ENCODE data around the gene NT5DC1. TPM values are rescaled to one million over a fixed set of nuclear protein-coding genes. Genes with fewer than 3 reads are reported as not detected.

The NT5DC1 gene
- total RNA-seq, 8 experiments from 2014 or later, result 6.0 to 27.8 (median 10.3) TPM

DNA sequence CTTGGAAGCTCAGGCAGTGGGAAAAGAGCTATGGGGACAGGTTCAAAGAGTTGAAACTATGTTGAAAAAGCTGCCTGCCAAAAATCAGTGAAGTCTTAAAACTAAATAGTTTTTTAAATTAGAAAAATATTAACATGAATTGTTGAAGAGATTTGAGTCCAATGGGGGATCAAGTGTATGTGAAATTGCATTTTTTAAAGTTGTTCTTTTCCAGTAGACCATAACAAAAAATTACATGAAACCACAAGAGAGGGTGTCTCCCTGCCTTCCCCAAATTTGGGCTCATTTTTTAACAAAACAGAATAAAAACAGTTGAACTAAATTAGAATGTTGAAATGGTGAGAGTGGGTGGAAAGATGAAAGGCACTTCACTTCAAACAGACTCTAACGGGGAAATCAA lies 56.7 kb downstream of the NT5DC1 start:
- Histone ChIP-seq H3K4me1 (replicated peaks in 1 of 2) (no peaks in the 10 kb centered on the region), H3K4me3 (no peak overlapping the region), H3K27ac (no peak overlapping the region)
- ATAC-seq (replicated peaks in 6 of 8), result no peak
- WGBS, 10 experiments, result 50 to 100% (median 86%) methylated on average over 1 of the region's 1 CpG; no CpG with 5 or more reads in 2 of the 10 experiments
- in situ Hi-C loops (cut with MboI; ENCODE audit: low pct_unique_long_range_greater_than_20kb in 2 of 9, low sequenced_read_pairs in 9 of 9, unreplicated experiment in 9 of 9), result no loop called here

DNA sequence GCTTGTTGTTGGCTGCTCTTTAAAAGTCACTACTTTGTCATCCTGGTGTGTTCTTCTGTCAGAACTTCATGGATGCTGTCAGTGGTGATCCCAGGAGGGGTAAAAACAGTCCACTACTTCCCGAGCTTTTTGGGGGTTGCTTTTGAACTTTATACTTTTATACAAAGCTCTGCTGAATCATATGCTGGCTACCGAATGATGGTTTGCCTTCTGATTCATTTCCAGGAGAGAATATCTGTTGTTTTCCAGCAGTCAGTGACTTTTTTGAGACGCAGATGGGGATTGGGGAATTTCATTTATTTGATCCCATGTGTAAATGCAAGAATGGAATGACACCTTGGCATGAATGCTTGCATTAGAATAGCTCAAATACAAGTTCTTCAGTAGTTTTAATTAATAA lies 58.0 kb downstream of the NT5DC1 start:
- H3K27ac ChIP-seq, result no peak overlapping the region
- 19 to 88% (median 38%) methylated on average over 1 to 3 of the region's 3 CpGs; no CpG with 5 or more reads in 2 of the 10 experiments for WGBS, 10 experiments
- ATAC-seq (replicated peaks in 6 of 8), result no peak
- in situ Hi-C loops (cut with MboI; ENCODE audit: low pct_unique_long_range_greater_than_20kb in 2 of 9, low sequenced_read_pairs in 9 of 9, unreplicated experiment in 9 of 9), result no loop called here
- no peak overlapping the region for H3K4me3 ChIP-seq
- no peaks in the 10 kb centered on the region for H3K4me1 ChIP-seq (replicated peaks in 1 of 2)

DNA sequence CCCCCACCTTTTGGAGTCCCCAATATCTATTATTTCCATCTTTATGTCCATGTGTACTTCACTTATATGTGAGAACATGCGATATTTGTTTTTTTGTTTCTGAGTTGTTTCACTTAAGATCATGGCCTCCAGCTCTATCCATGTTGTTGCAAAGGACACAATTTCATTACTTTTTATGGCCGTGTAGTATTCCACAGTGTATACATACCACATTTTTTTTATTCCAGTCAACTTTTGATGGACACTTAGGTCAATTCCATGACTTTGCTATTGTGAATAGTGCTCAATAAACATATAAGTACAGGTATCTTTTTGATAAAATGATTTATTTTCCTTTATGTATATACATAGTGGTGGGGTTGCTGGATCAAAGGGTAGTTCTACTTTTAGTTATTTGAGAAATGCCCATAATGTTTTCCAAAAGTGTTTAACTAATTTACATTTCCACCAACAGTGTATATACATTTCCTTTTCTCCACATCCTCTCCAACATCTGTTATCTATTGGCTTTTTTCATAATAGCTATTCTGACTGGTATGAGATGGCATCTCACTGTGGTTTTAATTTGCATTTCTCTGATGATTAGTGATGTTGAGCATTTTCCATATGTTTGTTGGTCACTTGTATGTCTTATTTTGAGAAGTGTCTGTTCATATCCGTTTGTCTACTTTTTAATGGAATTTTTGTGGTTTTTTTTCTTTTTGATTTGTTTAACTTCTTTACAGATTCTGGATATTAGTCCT lies 59.3 kb downstream of the NT5DC1 start:
- H3K27ac ChIP-seq, result no peak overlapping the region
- ATAC-seq (replicated peaks in 6 of 8), result no peak
- WGBS, 10 experiments, result 62 to 100% (median 94%) methylated on average over 1 to 3 of the region's 3 CpGs
- no peaks in the 10 kb centered on the region for H3K4me1 ChIP-seq (replicated peaks in 1 of 2)
- in situ Hi-C loops (cut with MboI; ENCODE audit: low pct_unique_long_range_greater_than_20kb in 2 of 9, low sequenced_read_pairs in 9 of 9, unreplicated experiment in 9 of 9), result no loop called here
- H3K4me3 ChIP-seq, result no peak overlapping the region

DNA sequence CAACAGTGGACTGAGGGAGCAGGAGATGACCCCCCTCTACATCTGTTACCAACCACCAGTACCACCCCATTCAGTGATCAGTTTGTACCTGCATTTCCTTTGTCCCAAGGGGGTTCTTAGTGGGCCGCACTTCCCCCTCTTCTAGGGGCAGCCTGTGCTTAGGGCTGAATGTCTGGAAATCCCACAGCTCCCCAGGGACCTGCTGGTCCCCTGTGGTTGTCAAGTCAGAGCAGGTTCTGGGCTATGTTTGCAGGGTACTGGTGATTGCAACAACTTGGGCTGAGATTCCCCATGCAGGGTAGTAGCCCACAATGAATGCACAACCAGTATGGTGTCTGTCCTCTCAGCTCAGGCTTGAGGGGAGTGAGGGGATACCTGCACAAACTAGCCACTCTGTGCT lies 64.9 kb downstream of the NT5DC1 start:
- in situ Hi-C loops (cut with MboI; ENCODE audit: low pct_unique_long_range_greater_than_20kb in 2 of 9, low sequenced_read_pairs in 9 of 9, unreplicated experiment in 9 of 9), result no loop called here
- no peaks in the 10 kb centered on the region for H3K4me1 ChIP-seq (replicated peaks in 1 of 2)
- no peak overlapping the region for H3K4me3 ChIP-seq
- H3K27ac ChIP-seq, result no peak overlapping the region
- WGBS, 10 experiments, result 60 to 100% (median 100%) methylated on average over 1 of the region's 1 CpG; no CpG with 5 or more reads in 4 of the 10 experiments
- no peak for ATAC-seq (replicated peaks in 6 of 8)

GRCh38 chr6:116166369-116166768 lies 65.7 kb downstream of the NT5DC1 start:
- Histone ChIP-seq H3K27ac (no peak overlapping the region), H3K4me3 (no peak overlapping the region), H3K4me1 (replicated peaks in 1 of 2) (no peaks in the 10 kb centered on the region)
- ATAC-seq (replicated peaks in 6 of 8), result no peak
- in situ Hi-C loops (cut with MboI; ENCODE audit: low pct_unique_long_range_greater_than_20kb in 2 of 9, low sequenced_read_pairs in 9 of 9, unreplicated experiment in 9 of 9), result no loop called here
- WGBS, 10 experiments, result 33 to 100% (median 83%) methylated on average over 1 of the region's 1 CpG; no CpG with 5 or more reads in 3 of the 10 experiments

GRCh38 chr6:116168148-116168547 lies 67.5 kb downstream of the NT5DC1 start:
- H3K27ac ChIP-seq, result no peak overlapping the region
- H3K4me3 ChIP-seq, result no peak overlapping the region
- no peaks in the 10 kb centered on the region for H3K4me1 ChIP-seq (replicated peaks in 1 of 2)
- in situ Hi-C loops (cut with MboI; ENCODE audit: low pct_unique_long_range_greater_than_20kb in 2 of 9, low sequenced_read_pairs in 9 of 9, unreplicated experiment in 9 of 9), result no loop called here
- ATAC-seq (replicated peaks in 6 of 8), result no peak
- WGBS, 10 experiments, result 93 to 100% (median 100%) methylated on average over 1 of the region's 1 CpG; no CpG with 5 or more reads in 1 of the 10 experiments

- H3K4me1 ChIP-seq (replicated peaks in 1 of 2), result no peaks in the 10 kb centered on the region
- in situ Hi-C loops (cut with MboI; ENCODE audit: low pct_unique_long_range_greater_than_20kb in 2 of 9, low sequenced_read_pairs in 9 of 9, unreplicated experiment in 9 of 9), result no loop called here
- no peak overlapping the region for H3K4me3 ChIP-seq
- no peak overlapping the region for H3K27ac ChIP-seq
- 64 to 100% (median 96%) methylated on average over 1 to 2 of the region's 2 CpGs for WGBS, 10 experiments
- no peak for ATAC-seq (replicated peaks in 6 of 8)
Observed at GRCh38 chr6:116169880-116170279, 69.2 kb downstream of the NT5DC1 start.

GRCh38 chr6:116170358-116171057 lies 69.9 kb downstream of the NT5DC1 start:
- Histone ChIP-seq H3K4me1 (replicated peaks in 1 of 2) (no peaks in the 10 kb centered on the region), H3K4me3 (no peak overlapping the region), H3K27ac (no peak overlapping the region)
- in situ Hi-C loops (cut with MboI; ENCODE audit: low pct_unique_long_range_greater_than_20kb in 2 of 9, low sequenced_read_pairs in 9 of 9, unreplicated experiment in 9 of 9), result no loop called here
- WGBS, 10 experiments, result 84 to 100% (median 91%) methylated on average over 2 to 5 of the region's 5 CpGs
- ATAC-seq (replicated peaks in 6 of 8), result no peak

GRCh38 chr6:116173928-116174327 lies 73.3 kb downstream of the NT5DC1 start:
- Histone ChIP-seq H3K4me3 (no peak overlapping the region), H3K27ac (no peak overlapping the region), H3K4me1 (replicated peaks in 1 of 2) (no peaks in the 10 kb centered on the region)
- WGBS, 10 experiments, result 36 to 100% (median 70%) methylated on average over 1 to 3 of the region's 3 CpGs
- in situ Hi-C loops (cut with MboI; ENCODE audit: low pct_unique_long_range_greater_than_20kb in 2 of 9, low sequenced_read_pairs in 9 of 9, unreplicated experiment in 9 of 9), result no loop called here
- no peak for ATAC-seq (replicated peaks in 6 of 8)

GRCh38 chr6:116175344-116175743 lies 74.7 kb downstream of the NT5DC1 start:
- no peak for ATAC-seq (replicated peaks in 6 of 8)

DNA sequence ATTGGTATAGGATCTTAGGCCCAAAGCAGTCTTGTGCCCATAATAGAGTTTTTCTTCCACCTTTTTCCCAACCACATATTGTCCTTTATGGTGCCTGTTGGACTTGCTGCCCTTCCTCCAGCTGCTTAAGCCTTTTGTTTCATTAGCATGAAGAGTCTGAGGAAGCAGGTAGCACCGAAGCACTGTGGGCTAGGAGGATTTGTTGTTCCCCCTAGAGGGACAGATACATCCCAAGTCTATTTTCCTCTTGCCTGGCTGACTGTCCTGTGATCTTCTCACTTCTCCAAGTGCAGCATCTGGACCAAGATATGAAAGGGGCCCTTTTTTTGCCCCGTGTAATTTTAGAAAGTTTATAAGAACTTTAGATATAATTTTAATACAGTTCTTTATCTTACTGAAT lies 75.9 kb downstream of the NT5DC1 start:
- in situ Hi-C loops (cut with MboI; ENCODE audit: low pct_unique_long_range_greater_than_20kb in 2 of 9, low sequenced_read_pairs in 9 of 9, unreplicated experiment in 9 of 9), result no loop called here
- Histone ChIP-seq H3K4me3 (no peak overlapping the region), H3K4me1 (replicated peaks in 1 of 2) (no peaks in the 10 kb centered on the region), H3K27ac (no peak overlapping the region)
- no peak for ATAC-seq (replicated peaks in 6 of 8)
- 60 to 100% (median 92%) methylated on average over 1 to 2 of the region's 2 CpGs; no CpG with 5 or more reads in 3 of the 10 experiments for WGBS, 10 experiments

More at GRCh38 chr6:116175344-116175743, 74.7 kb downstream of the NT5DC1 start:
- 61 to 100% (median 95%) methylated on average over 2 of the region's 2 CpGs; no CpG with 5 or more reads in 2 of the 10 experiments for WGBS, 10 experiments
- no peak overlapping the region for H3K4me3 ChIP-seq
- in situ Hi-C loops (cut with MboI; ENCODE audit: low pct_unique_long_range_greater_than_20kb in 2 of 9, low sequenced_read_pairs in 9 of 9, unreplicated experiment in 9 of 9), result no loop called here
- no peak overlapping the region for H3K27ac ChIP-seq
- H3K4me1 ChIP-seq (replicated peaks in 1 of 2), result no peaks in the 10 kb centered on the region

GRCh38 chr6:116180375-116180774 lies 79.7 kb downstream of the NT5DC1 start:
- H3K4me3 ChIP-seq, result no peak overlapping the region
- ATAC-seq (replicated peaks in 6 of 8), result no peak
- no peaks in the 10 kb centered on the region for H3K4me1 ChIP-seq (replicated peaks in 1 of 2)
- H3K27ac ChIP-seq, result no peak overlapping the region
- in situ Hi-C loops (cut with MboI; ENCODE audit: low pct_unique_long_range_greater_than_20kb in 2 of 9, low sequenced_read_pairs in 9 of 9, unreplicated experiment in 9 of 9), result no loop called here

DNA sequence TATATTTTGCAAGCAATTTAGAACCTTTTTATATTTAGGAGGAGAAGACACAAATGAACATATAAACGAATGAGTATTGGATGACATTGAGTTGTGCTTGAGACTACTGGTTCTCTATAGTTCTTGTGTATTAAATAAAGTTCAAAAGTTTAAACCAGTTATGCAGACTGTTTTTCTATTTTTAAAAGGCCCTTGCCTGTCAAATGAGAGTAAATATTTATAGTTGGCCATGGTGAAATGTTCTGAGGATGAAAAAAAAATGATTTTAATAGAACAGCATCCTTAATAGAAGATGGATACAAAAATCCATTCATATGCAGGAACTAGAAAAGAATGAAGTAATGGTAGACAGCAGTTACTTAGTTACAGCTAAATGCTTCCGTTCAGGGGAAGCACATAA lies 88.8 kb downstream of the NT5DC1 start:
- WGBS, 10 experiments, result 54 to 100% (median 90%) methylated on average over 1 to 2 of the region's 2 CpGs
- Histone ChIP-seq H3K4me3 (no peak overlapping the region), H3K27ac (no peak overlapping the region), H3K4me1 (replicated peaks in 1 of 2) (no peaks in the 10 kb centered on the region)
- no peak for ATAC-seq (replicated peaks in 6 of 8)
- in situ Hi-C loops (cut with MboI; ENCODE audit: low pct_unique_long_range_greater_than_20kb in 2 of 9, low sequenced_read_pairs in 9 of 9, unreplicated experiment in 9 of 9), result no loop called here

DNA sequence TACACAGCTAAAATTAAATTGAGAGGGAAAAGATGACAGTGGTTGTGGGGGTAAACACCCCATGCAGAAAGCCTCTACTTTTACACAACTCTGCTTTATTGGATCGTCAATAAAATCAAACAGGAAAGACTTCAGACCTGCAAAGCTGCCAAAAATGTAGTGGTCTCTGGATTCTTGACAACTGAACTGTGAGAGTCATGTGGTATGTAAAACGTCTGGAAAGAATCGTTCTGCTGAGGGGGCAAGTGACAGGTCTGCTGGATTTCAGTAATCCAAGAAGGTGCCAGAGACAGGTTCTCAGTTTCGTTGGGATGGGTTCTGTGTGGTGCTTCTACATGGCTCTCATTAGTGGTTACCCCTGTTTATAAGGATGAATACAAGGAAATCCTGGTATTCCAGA lies 89.9 kb downstream of the NT5DC1 start:
- no peak overlapping the region for H3K27ac ChIP-seq
- H3K4me3 ChIP-seq, result no peak overlapping the region
- in situ Hi-C loops (cut with MboI; ENCODE audit: low pct_unique_long_range_greater_than_20kb in 2 of 9, low sequenced_read_pairs in 9 of 9, unreplicated experiment in 9 of 9), result no loop called here
- no peak for ATAC-seq (replicated peaks in 6 of 8)
- WGBS, 10 experiments, result 14 to 92% (median 44%) methylated on average over 1 to 4 of the region's 4 CpGs; no CpG with 5 or more reads in 1 of the 10 experiments
- H3K4me1 ChIP-seq (replicated peaks in 1 of 2), result no peaks in the 10 kb centered on the region
